Uterus (tissue), 4 donors: Measurements from ENCODE around the gene MAP4K3. TPM values are rescaled to one million over a fixed set of nuclear protein-coding genes. Genes with fewer than 3 reads are reported as not detected.

Source experiments
- DNase-seq, 2 donors: peaks; one replicate each; pipeline ENCODE4 v3.0.0-alpha.2; 2019 to 2020
- H3K27ac ChIP-seq, 2 donors: fragments of 200-600 bp; sonication (generic); 1 replicate in 1 of 2; 2 replicates in 1 of 2; pipeline ENCODE4 v1.5.1; 2016 to 2018
- H3K27me3 ChIP-seq, 2 donors: fragments of 200-600 bp; sonication (generic); one replicate each; pipeline ENCODE4 v1.5.1; 2018 to 2019; ENCODE audit warnings: control low read depth in 1 of 2
- H3K36me3 ChIP-seq, 2 donors: fragments of 200-600 bp; sonication (generic); one replicate each; pipeline ENCODE4 v1.5.1; 2019; ENCODE audit warnings: control low read depth in 1 of 2
- H3K4me1 ChIP-seq, 2 donors: fragments of 200-600 bp; sonication (generic); one replicate each; pipeline ENCODE4 v1.5.1; 2018 to 2019; ENCODE audit warnings: control low read depth in 1 of 2
- H3K4me3 ChIP-seq, 2 donors: fragments of 200-600 bp; sonication (generic); 1 replicate in 1 of 2; 2 replicates in 1 of 2; pipeline ENCODE4 v1.5.1; 2018 to 2019; ENCODE audit warnings: mild to moderate bottlenecking in 1 of 2
- H3K9me3 ChIP-seq, 2 donors: fragments of 200-600 bp; sonication (generic); one replicate each; pipeline ENCODE4 v1.5.1; 2019; ENCODE audit warnings: control low read depth in 1 of 2
- CTCF ChIP-seq, 4 experiments: fragments of 200-600 bp in 2 of 4; fragments of 450-650 bp in 2 of 4; sonication (generic) in 2 of 4; IDR thresholded peaks; one replicate each; pipeline ENCODE4 v1.5.1; 2016 to 2019; ENCODE audit warnings: antibody characterized with exemption in 4 of 4, mild to moderate bottlenecking in 2 of 4, moderate library complexity in 1 of 4
- POLR2A ChIP-seq, 2 donors: fragments of 450-650 bp; IDR thresholded peaks; one replicate each; pipeline ENCODE4 v1.6.1; 2016; ENCODE audit warnings: antibody characterized with exemption in 2 of 2, mild to moderate bottlenecking in 1 of 2, moderate library complexity in 1 of 2
- intact Hi-C: fragments of 100-400 bp; cut with DNase I; formaldehyde crosslinking; loops from one replicate; pipeline ENCODE4 v1.15.1; 2023; ENCODE audit warnings: low total_unique reads
- total RNA-seq, 4 donors: library from RNA; depleted of rRNA in 3 of 4; stranded (reverse); fragments of >200 nt in 3 of 4; gene quantifications; one replicate each; pipeline versions ENCODE4 v1.1.0 to v1.2.4, GENCODE V29; 2014 to 2023
- donor health status: DM: yes; HTN: yes; CAD: no.

Gene MAP4K3
- total RNA-seq, 4 donors from 2014 or later = 31.5 to 110 (median 72.3) TPM

- Histone ChIP-seq H3K27me3 (no peaks in the 10 kb centered on the region), H3K9me3 (no peaks in the 10 kb centered on the region), H3K36me3 (no peaks in the 10 kb centered on the region), H3K4me3 (no peak overlapping the region), H3K27ac (no peak overlapping the region), H3K4me1 (peaks cover 0 to 3% of the 10 kb centered on the region in 2 donors)
- DNase-seq = no peak
- intact Hi-C loops = no loop called here
- no peak for TF ChIP-seq CTCF (IDR thresholded peaks at IDR 0.05)
- no peak for TF ChIP-seq POLR2A (IDR thresholded peaks at IDR 0.05)
Measured at GRCh38 chr2:39266139-39266805, 170.8 kb downstream of the MAP4K3 start.

GRCh38 chr2:39265315-39265714 lies 171.8 kb downstream of the MAP4K3 start:
- Histone ChIP-seq H3K27ac (no peak overlapping the region), H3K9me3 (no peaks in the 10 kb centered on the region), H3K27me3 (no peaks in the 10 kb centered on the region), H3K4me1 (peaks cover 0 to 3% of the 10 kb centered on the region in 2 donors), H3K4me3 (no peak overlapping the region), H3K36me3 (no peaks in the 10 kb centered on the region)
- TF ChIP-seq CTCF (IDR thresholded peaks at IDR 0.05) (no peak), POLR2A (IDR thresholded peaks at IDR 0.05) (no peak)
- no peak for DNase-seq
- intact Hi-C loops = no loop called here

- Histone ChIP-seq H3K4me1 (peaks cover 0 to 3% of the 10 kb centered on the region in 2 donors), H3K27ac (no peak overlapping the region), H3K9me3 (no peaks in the 10 kb centered on the region), H3K4me3 (no peak overlapping the region), H3K27me3 (no peaks in the 10 kb centered on the region), H3K36me3 (no peaks in the 10 kb centered on the region)
- TF ChIP-seq CTCF (IDR thresholded peaks at IDR 0.05) (no peak), POLR2A (IDR thresholded peaks at IDR 0.05) (no peak)
- no peak for DNase-seq
- intact Hi-C loops = no loop called here
Measured at GRCh38 chr2:39264733-39265132, 172.4 kb downstream of the MAP4K3 start.

GRCh38 chr2:39260087-39260486 lies 177.0 kb downstream of the MAP4K3 start:
- H3K4me1 ChIP-seq = no peaks in the 10 kb centered on the region
- no peaks in the 10 kb centered on the region for H3K9me3 ChIP-seq
- DNase-seq = no peak
- TF ChIP-seq CTCF (IDR thresholded peaks at IDR 0.05) = no peak
- TF ChIP-seq POLR2A (IDR thresholded peaks at IDR 0.05) = no peak
- no peaks in the 10 kb centered on the region for H3K27me3 ChIP-seq
- no peak overlapping the region for H3K27ac ChIP-seq
- H3K4me3 ChIP-seq = no peak overlapping the region
- intact Hi-C loops = no loop called here
- H3K36me3 ChIP-seq = no peaks in the 10 kb centered on the region

GRCh38 chr2:39256040-39256439 lies 181.0 kb downstream of the MAP4K3 start:
- TF ChIP-seq CTCF (IDR thresholded peaks at IDR 0.05) (no peak), POLR2A (IDR thresholded peaks at IDR 0.05) (no peak)
- H3K36me3 ChIP-seq = no peaks in the 10 kb centered on the region

More at GRCh38 chr2:39256040-39256439, 181.0 kb downstream of the MAP4K3 start:
- no peaks in the 10 kb centered on the region for H3K4me1 ChIP-seq
- no peaks in the 10 kb centered on the region for H3K9me3 ChIP-seq
- no peak overlapping the region for H3K4me3 ChIP-seq
- H3K27ac ChIP-seq = no peak overlapping the region
- intact Hi-C loops = no loop called here
- no peak for DNase-seq
- H3K27me3 ChIP-seq = no peaks in the 10 kb centered on the region
